ENCODE measurements around the gene ZNF507. TPM values are rescaled to one million over a fixed set of nuclear protein-coding genes. Genes with fewer than 3 reads are reported as not detected.
A peak's percentile ranks its signal among the peaks of the same experiment; 100 is the strongest.

ZNF507 gene
- 10 to 100 TPM; 24.2 to 28.1 (median 27.7) TPM for polyA plus RNA-seq (ENCODE audit: insufficient read length in 3 of 3)

GRCh38 chr19:32345261-32346207 lies at the start of gene ZNF507:
Gene ZNF507 (plus strand): TSS chr19:32345610. CDS start chr19:32352831, 7,221 bp downstream.
- peak in 2 of 3 donors; percentile 49 to 69 for DNase-seq (ENCODE audit: low read depth in 3 of 3, low spot score in 2 of 3)

- no peak for DNase-seq (ENCODE audit: low read depth in 3 of 3, low spot score in 2 of 3)
These were observed 48.7 kb upstream of the ZNF507 start for GRCh38 chr19:32296694-32297093.

GRCh38 chr19:32302778-32303177 lies 42.6 kb upstream of the ZNF507 start:
- DNase-seq (ENCODE audit: low read depth in 3 of 3, low spot score in 2 of 3), result no peak

- DNase-seq (ENCODE audit: low read depth in 3 of 3, low spot score in 2 of 3), result no peak
These were observed 42.2 kb upstream of the ZNF507 start for GRCh38 chr19:32303193-32303592.

GRCh38 chr19:32307591-32307990 lies 37.8 kb upstream of the ZNF507 start:
- DNase-seq (ENCODE audit: low read depth in 3 of 3, low spot score in 2 of 3), result no peak

GRCh38 chr19:32308431-32309077 lies 36.9 kb upstream of the ZNF507 start:
- no peak for DNase-seq (ENCODE audit: low read depth in 3 of 3, low spot score in 2 of 3)

GRCh38 chr19:32309711-32310390 lies 35.6 kb upstream of the ZNF507 start:
- no peak for DNase-seq (ENCODE audit: low read depth in 3 of 3, low spot score in 2 of 3)

GRCh38 chr19:32311371-32311770 lies 34.0 kb upstream of the ZNF507 start:
- DNase-seq (ENCODE audit: low read depth in 3 of 3, low spot score in 2 of 3), result no peak

GRCh38 chr19:32313569-32314265 lies 31.7 kb upstream of the ZNF507 start:
- DNase-seq (ENCODE audit: low read depth in 3 of 3, low spot score in 2 of 3), result no peak

GRCh38 chr19:32316034-32316433 lies 29.4 kb upstream of the ZNF507 start:
- DNase-seq (ENCODE audit: low read depth in 3 of 3, low spot score in 2 of 3), result no peak

- DNase-seq (ENCODE audit: low read depth in 3 of 3, low spot score in 2 of 3), result no peak
These were observed 28.3 kb upstream of the ZNF507 start for GRCh38 chr19:32317086-32317485.

- no peak for DNase-seq (ENCODE audit: low read depth in 3 of 3, low spot score in 2 of 3)
These were observed 26.4 kb upstream of the ZNF507 start for GRCh38 chr19:32318884-32319520.

GRCh38 chr19:32322541-32322940 lies 22.9 kb upstream of the ZNF507 start:
- DNase-seq (ENCODE audit: low read depth in 3 of 3, low spot score in 2 of 3), result no peak

- DNase-seq (ENCODE audit: low read depth in 3 of 3, low spot score in 2 of 3), result no peak
These were observed 20.7 kb upstream of the ZNF507 start for GRCh38 chr19:32324631-32325285.

- DNase-seq (ENCODE audit: low read depth in 3 of 3, low spot score in 2 of 3), result no peak
These were observed 15.1 kb upstream of the ZNF507 start for GRCh38 chr19:32330213-32330857.

- DNase-seq (ENCODE audit: low read depth in 3 of 3, low spot score in 2 of 3), result no peak
These were observed 12.2 kb upstream of the ZNF507 start for GRCh38 chr19:32333227-32333626.

GRCh38 chr19:32336259-32337083 lies 8.9 kb upstream of the ZNF507 start:
- no peak for DNase-seq (ENCODE audit: low read depth in 3 of 3, low spot score in 2 of 3)

- DNase-seq (ENCODE audit: low read depth in 3 of 3, low spot score in 2 of 3), result no peak
These were observed 8.2 kb upstream of the ZNF507 start for GRCh38 chr19:32337084-32337808.

All from right renal cortex interstitium (tissue), 3 donors.